GM21619 (cell line): ENCODE data around the gene FZD2.

Source experiments
- ATAC-seq: cut with Tn5 transposase; IDR thresholded peaks from one replicate; pipeline ENCODE4 v1.9.1; 2021; ENCODE audit not compliant: unreplicated experiment

FZD2 gene

GRCh38 chr17:44606658-44607057 lies 49.4 kb downstream of the FZD2 start:
- ATAC-seq, result no peak

GRCh38 chr17:44607836-44608690 lies 50.8 kb downstream of the FZD2 start:
- no peak for ATAC-seq

- ATAC-seq, result no peak
These were observed 51.6 kb downstream of the FZD2 start for GRCh38 chr17:44608727-44609435.

- no peak for ATAC-seq
These were observed 53.0 kb downstream of the FZD2 start for GRCh38 chr17:44610331-44610730.
